Adrenal gland (tissue), 12 donors: ENCODE results near the gene TPPP3. TPM values are rescaled to one million over a fixed set of nuclear protein-coding genes. Genes with fewer than 3 reads are reported as not detected.

Experiments used
- DNase-seq, 7 donors: peaks; one replicate each; pipeline ENCODE4 v3.0.0-alpha.2; 2019 to 2020
- H3K27ac ChIP-seq, 5 donors: fragments of 200-600 bp; sonication (generic) in 4 of 5; 1 replicate in 3 of 5; 2 replicates in 2 of 5; pipeline versions ENCODE4 v1.5.1 to v1.8.0; 2016 to 2020; ENCODE audit warnings: mild to moderate bottlenecking in 1 of 5
- H3K27me3 ChIP-seq: fragments of 200-600 bp; 2 replicates; pipeline ENCODE4 v1.8.0; 2021
- H3K36me3 ChIP-seq, 2 donors: fragments of 200-600 bp; replicated peaks in 1 of 2; 1 replicate in 1 of 2; 2 replicates in 1 of 2; pipeline versions ENCODE4 v1.5.1 to v1.8.0; 2018 to 2022
- H3K4me1 ChIP-seq, 2 donors: fragments of 200-600 bp; replicated peaks in 1 of 2; 1 replicate in 1 of 2; 2 replicates in 1 of 2; pipeline versions ENCODE4 v1.5.1 to v1.8.0; 2018 to 2021
- H3K4me3 ChIP-seq, 4 donors: fragments of 200-600 bp; sonication (generic) in 3 of 4; one replicate each; pipeline ENCODE4 v1.5.1; 2016 to 2018
- H3K9me3 ChIP-seq, 3 donors: fragments of 200-600 bp; sonication (generic) in 1 of 3; replicated peaks in 1 of 3; 1 replicate in 2 of 3; 2 replicates in 1 of 3; pipeline versions ENCODE4 v1.5.1 to v1.8.0; 2016 to 2021
- POLR2A ChIP-seq, 2 donors: fragments of 450-650 bp; IDR thresholded peaks; one replicate each; pipeline ENCODE4 v1.6.1; 2017; ENCODE audit warnings: antibody characterized with exemption in 2 of 2, mild to moderate bottlenecking in 2 of 2, moderate library complexity in 1 of 2
- WGBS, 4 donors: extraction: QIAGEN DNeasy Blood & Tissue Kit in 2 of 4; methylation state at CpG; one replicate each; pipeline versions ENCODE4 v1.1.5 to v1.1.7; 2013 to 2017; 5-methylcytosine and 5-hydroxymethylcytosine counted together
- intact Hi-C, 2 donors: fragments of 100-400 bp; cut with DNase I; formaldehyde crosslinking; loops; one replicate each; pipeline versions ENCODE4 v1.14.1 to v1.15.0; 2022 to 2023
- polyA plus RNA-seq, 3 donors: library from polyadenylated mRNA; stranded (reverse); fragments of 200-250 nt in 2 of 3; fragments of 350-450 nt in 1 of 3; fragmentation: Illumina TruSeq in 1 of 3; extraction: RNeasy Lipid Tissue Mini Kit (QIAGEN cat#74804) in 1 of 3; gene quantifications; one replicate each; pipeline ENCODE4 v1.2.3, GENCODE V29; 2013 to 2014
- small RNA-seq, 2 donors: library from RNA; depleted of rRNA; stranded (forward); fragments of <200 nt; gene quantifications; one replicate each; pipeline ENCODE3, GENCODE V24; 2016
- total RNA-seq, 9 donors: library from RNA; depleted of rRNA in 4 of 9; stranded (reverse); fragments of >200 nt in 4 of 9; fragments of 120-200 nt in 1 of 9; fragmentation: NEBNext Ultra II Directional in 1 of 9; extraction: Animal tissue kit (Norgen Biotek cat#: 25700) in 1 of 9; gene quantifications; one replicate each; pipeline versions ENCODE4 v1.1.0 to v1.2.4, GENCODE V29; 2013 to 2023
- TF ChIP-seq, protein P1 (sequence below), 6 experiments: fragments of 450-650 bp in 4 of 6; fragments of 200-600 bp in 2 of 6; sonication (generic) in 1 of 6; IDR thresholded peaks; 1 replicate in 5 of 6; 2 replicates in 1 of 6; pipeline versions ENCODE4 v1.5.1 to v1.8.0; 2016 to 2021; ENCODE audit warnings: antibody characterized with exemption in 6 of 6, mild to moderate bottlenecking in 2 of 6, moderate library complexity in 1 of 6
- donor health status: healthy with polysubstance abuse.
- donor health status: Bipolar disorder and iron deficiency.
- donor health status: DM: yes; HTN: yes; CAD: no.
- donor health status: DM: no; HTN: no; CAD: no.
- donor health status: DM: no; HTN: no; CAD: no.
- donor health status: DM: yes; HTN: yes; CAD: no.

TPPP3 gene
- total and polyA plus RNA-seq, 12 donors, result 1.1 to 22.7 (median 7.5) TPM; not detected in 1

DNA sequence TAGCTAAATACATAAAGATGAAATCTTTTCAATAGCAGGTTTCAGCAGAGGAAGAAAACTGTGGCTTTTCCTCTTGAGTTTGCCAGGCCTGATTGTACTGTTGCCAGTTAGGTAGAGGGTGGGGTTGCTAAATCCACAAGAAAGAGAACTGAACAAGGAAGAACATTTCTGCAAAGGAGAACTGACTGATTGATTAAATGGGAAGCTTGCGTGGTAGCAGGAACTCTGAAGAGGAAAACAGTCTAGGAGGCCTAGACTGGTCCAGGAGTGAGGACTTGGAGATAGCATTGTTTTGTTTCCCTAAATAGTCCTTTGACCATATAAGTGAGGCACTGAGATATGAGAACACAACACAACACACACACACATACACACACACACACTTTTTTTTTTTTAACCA lies 47.9 kb downstream of the TPPP3 start:
- WGBS, 4 donors, result 57 to 74% (median 69%) methylated on average over 1 of the region's 1 CpG
- no peak overlapping the region for H3K4me3 ChIP-seq
- H3K27me3 ChIP-seq, result no peaks in the 10 kb centered on the region
- no peak overlapping the region for H3K27ac ChIP-seq
- intact Hi-C loops, result no loop called here
- DNase-seq, result no peak
- TF ChIP-seq POLR2A (IDR thresholded peaks at IDR 0.05), result no peak
- TF ChIP-seq, protein P1, sequence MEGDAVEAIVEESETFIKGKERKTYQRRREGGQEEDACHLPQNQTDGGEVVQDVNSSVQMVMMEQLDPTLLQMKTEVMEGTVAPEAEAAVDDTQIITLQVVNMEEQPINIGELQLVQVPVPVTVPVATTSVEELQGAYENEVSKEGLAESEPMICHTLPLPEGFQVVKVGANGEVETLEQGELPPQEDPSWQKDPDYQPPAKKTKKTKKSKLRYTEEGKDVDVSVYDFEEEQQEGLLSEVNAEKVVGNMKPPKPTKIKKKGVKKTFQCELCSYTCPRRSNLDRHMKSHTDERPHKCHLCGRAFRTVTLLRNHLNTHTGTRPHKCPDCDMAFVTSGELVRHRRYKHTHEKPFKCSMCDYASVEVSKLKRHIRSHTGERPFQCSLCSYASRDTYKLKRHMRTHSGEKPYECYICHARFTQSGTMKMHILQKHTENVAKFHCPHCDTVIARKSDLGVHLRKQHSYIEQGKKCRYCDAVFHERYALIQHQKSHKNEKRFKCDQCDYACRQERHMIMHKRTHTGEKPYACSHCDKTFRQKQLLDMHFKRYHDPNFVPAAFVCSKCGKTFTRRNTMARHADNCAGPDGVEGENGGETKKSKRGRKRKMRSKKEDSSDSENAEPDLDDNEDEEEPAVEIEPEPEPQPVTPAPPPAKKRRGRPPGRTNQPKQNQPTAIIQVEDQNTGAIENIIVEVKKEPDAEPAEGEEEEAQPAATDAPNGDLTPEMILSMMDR (IDR thresholded peaks at IDR 0.05), result no peak
- no peaks in the 10 kb centered on the region for H3K36me3 ChIP-seq
- H3K4me1 ChIP-seq, result no peaks in the 10 kb centered on the region
- H3K9me3 ChIP-seq, result no peaks in the 10 kb centered on the region

DNA sequence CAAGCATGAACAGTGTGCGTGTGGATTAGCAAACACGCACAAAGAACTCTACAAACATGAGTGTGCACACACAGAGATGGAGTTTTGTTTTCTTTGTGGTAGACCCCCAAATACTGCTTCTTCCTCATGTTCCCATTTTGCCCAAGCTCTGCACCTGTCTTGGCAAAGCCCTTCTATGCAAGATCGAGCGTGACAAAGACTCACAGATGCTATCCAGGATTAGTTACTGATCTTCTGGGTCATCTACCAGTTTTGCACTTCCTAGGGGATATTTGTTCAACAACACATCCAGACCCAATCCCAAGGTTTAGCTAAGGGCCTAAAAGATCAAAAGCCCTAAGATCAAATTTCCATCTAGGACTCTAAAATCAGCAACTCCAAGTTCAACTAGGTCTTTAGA lies 50.7 kb downstream of the TPPP3 start:
- Histone ChIP-seq H3K9me3 (no peaks in the 10 kb centered on the region), H3K4me3 (no peak overlapping the region), H3K27ac (no peak overlapping the region), H3K36me3 (no peaks in the 10 kb centered on the region), H3K4me1 (no peaks in the 10 kb centered on the region), H3K27me3 (no peaks in the 10 kb centered on the region)
- intact Hi-C loops, result no loop called here
- WGBS, 4 donors, result 94 to 96% (median 94%) methylated on average over 4 of the region's 4 CpGs
- DNase-seq, result no peak
- no peak for TF ChIP-seq POLR2A (IDR thresholded peaks at IDR 0.05)
- TF ChIP-seq, protein P1 (IDR thresholded peaks at IDR 0.05), result no peak

GRCh38 chr16:67341250-67341649 lies 52.0 kb downstream of the TPPP3 start:
- no peaks in the 10 kb centered on the region for H3K4me1 ChIP-seq
- H3K36me3 ChIP-seq, result no peaks in the 10 kb centered on the region
- 89 to 98% (median 93%) methylated on average over 3 of the region's 3 CpGs for WGBS, 4 donors
- no peaks in the 10 kb centered on the region for H3K9me3 ChIP-seq
- no peak for DNase-seq
- intact Hi-C loops, result no loop called here
- TF ChIP-seq POLR2A (IDR thresholded peaks at IDR 0.05), result no peak
- TF ChIP-seq, protein P1 (IDR thresholded peaks at IDR 0.05), result no peak
- H3K4me3 ChIP-seq, result no peak overlapping the region
- no peak overlapping the region for H3K27ac ChIP-seq
- no peaks in the 10 kb centered on the region for H3K27me3 ChIP-seq

Small RNA genes lying within 50 kb of the gene (small RNA-seq; reads per million reads assigned to genes)
- 0 reads per million in 2 donors for gene RNU1-123P

Other genes with a start within 250 kb of the TPPP3 start
- 10 to 100 TPM in 8 of 9 donors, 1 to 10 TPM in 1; 2.9 to 52.1 (median 28.6) TPM for gene B3GNT9, start 242.5 kb downstream of the TPPP3 start, total RNA-seq
- gene B3GNT9, start 242.5 kb downstream of the TPPP3 start, polyA plus RNA-seq, result 10 to 100 TPM in 2 of 3 donors, 1 to 10 TPM in 1; 6.4 to 15.0 (median 11.9) TPM
- 10 to 100 TPM; 14.4 to 62.7 (median 33.8) TPM for gene TRADD, start 233.6 kb downstream of the TPPP3 start, total RNA-seq
- gene TRADD, start 233.6 kb downstream of the TPPP3 start, polyA plus RNA-seq, result 10 to 100 TPM in 2 of 3 donors, 1 to 10 TPM in 1; 4.1 to 30.5 (median 19.6) TPM
- gene FBXL8, start 233.5 kb downstream of the TPPP3 start, total RNA-seq, result 10 to 100 TPM in 7 of 9 donors, 1 to 10 TPM in 2; 3.6 to 58.3 (median 37.1) TPM
- 10 to 100 TPM in 2 of 3 donors, 1 to 10 TPM in 1; 1.4 to 63.0 (median 27.3) TPM for gene FBXL8, start 233.5 kb downstream of the TPPP3 start, polyA plus RNA-seq
- 100 to 1,000 TPM in 2 of 9 donors, 10 to 100 TPM in 6, 1 to 10 TPM in 1; 7.2 to 163 (median 39.8) TPM for gene HSF4, start 228.8 kb downstream of the TPPP3 start, total RNA-seq
- 100 to 1,000 TPM in 2 of 3 donors, 1 to 10 TPM in 1; 5.9 to 700 (median 234) TPM for gene HSF4, start 228.8 kb downstream of the TPPP3 start, polyA plus RNA-seq
- 100 to 1,000 TPM in 5 of 9 donors, 10 to 100 TPM in 4; 36.4 to 162 (median 108) TPM for gene NOL3, start 223.0 kb downstream of the TPPP3 start, total RNA-seq
- 100 to 1,000 TPM in 2 of 3 donors, 10 to 100 TPM in 1; 58.3 to 168 (median 150) TPM for gene NOL3, start 223.0 kb downstream of the TPPP3 start, polyA plus RNA-seq
- gene MATCAP1, start 209.5 kb downstream of the TPPP3 start, total RNA-seq, result 100 to 1,000 TPM in 1 of 9 donors, 10 to 100 TPM in 8; 16.5 to 107 (median 47.9) TPM
- gene MATCAP1, start 209.5 kb downstream of the TPPP3 start, polyA plus RNA-seq, result 100 to 1,000 TPM in 2 of 3 donors, 10 to 100 TPM in 1; 12.6 to 237 (median 112) TPM
- gene EXOC3L1, start 203.4 kb downstream of the TPPP3 start, total RNA-seq, result 10 to 100 TPM in 5 of 9 donors, 1 to 10 TPM in 4; 3.2 to 27.2 (median 11.1) TPM
- 10 to 100 TPM in 2 of 3 donors, under 1 TPM in 1; 0.71 to 26.7 (median 19.9) TPM for gene EXOC3L1, start 203.4 kb downstream of the TPPP3 start, polyA plus RNA-seq
- 100 to 1,000 TPM in 1 of 9 donors, 10 to 100 TPM in 8; 47.7 to 122 (median 60.9) TPM for gene E2F4, start 201.3 kb downstream of the TPPP3 start, total RNA-seq
- 10 to 100 TPM; 44.4 to 81.0 (median 77.3) TPM for gene E2F4, start 201.3 kb downstream of the TPPP3 start, polyA plus RNA-seq
- gene ELMO3, start 194.4 kb downstream of the TPPP3 start, total RNA-seq, result 1 to 10 TPM in 7 of 9 donors, under 1 TPM in 2; 0.61 to 5.4 (median 1.6) TPM
- 1 to 10 TPM in 2 of 3 donors, under 1 TPM in 1; 0.18 to 7.0 (median 4.6) TPM for gene ELMO3, start 194.4 kb downstream of the TPPP3 start, polyA plus RNA-seq
- 10 to 100 TPM; 52.1 to 95.1 (median 68.7) TPM for gene TMEM208, start 166.4 kb downstream of the TPPP3 start, total RNA-seq
- gene TMEM208, start 166.4 kb downstream of the TPPP3 start, polyA plus RNA-seq, result 100 to 1,000 TPM in 2 of 3 donors, 10 to 100 TPM in 1; 75.3 to 289 (median 209) TPM
- 10 to 100 TPM; 17.3 to 86.3 (median 43.3) TPM for gene FHOD1, start 146.0 kb downstream of the TPPP3 start, total RNA-seq
- gene FHOD1, start 146.0 kb downstream of the TPPP3 start, polyA plus RNA-seq, result 100 to 1,000 TPM in 1 of 3 donors, 10 to 100 TPM in 2; 16.6 to 148 (median 96.4) TPM
- gene SLC9A5, start 144.5 kb downstream of the TPPP3 start, total RNA-seq, result 1 to 10 TPM in 3 of 9 donors, under 1 TPM in 5, not detected in 1; 0.09 to 2.1 (median 0.62) TPM
- 1 to 10 TPM in 2 of 3 donors, under 1 TPM in 1; 0.20 to 2.8 (median 2.7) TPM for gene SLC9A5, start 144.5 kb downstream of the TPPP3 start, polyA plus RNA-seq
- gene PLEKHG4, start 114.0 kb downstream of the TPPP3 start, total RNA-seq, result 10 to 100 TPM in 5 of 9 donors, 1 to 10 TPM in 4; 4.1 to 25.7 (median 10.1) TPM
- 10 to 100 TPM in 2 of 3 donors, 1 to 10 TPM in 1; 4.5 to 48.7 (median 27.5) TPM for gene PLEKHG4, start 114.0 kb downstream of the TPPP3 start, polyA plus RNA-seq
- gene KCTD19, start 66.8 kb downstream of the TPPP3 start, total RNA-seq, result 1 to 10 TPM in 1 of 9 donors, under 1 TPM in 1, not detected in 7; 0.04 to 3.2 TPM
- under 1 TPM; 0.07 to 0.80 (median 0.18) TPM for gene KCTD19, start 66.8 kb downstream of the TPPP3 start, polyA plus RNA-seq
- gene LRRC36, start 66.7 kb downstream of the TPPP3 start, total RNA-seq, result 1 to 10 TPM in 1 of 9 donors, under 1 TPM in 3, not detected in 5; 0.15 to 4.7 (median 0.52) TPM
- 1 to 10 TPM in 1 of 3 donors, under 1 TPM in 2; 0.24 to 1.9 (median 0.61) TPM for gene LRRC36, start 66.7 kb downstream of the TPPP3 start, polyA plus RNA-seq
- gene ZDHHC1, start 23.0 kb upstream of the TPPP3 start, total RNA-seq, result 10 to 100 TPM in 8 of 9 donors, 1 to 10 TPM in 1; 4.2 to 30.0 (median 13.6) TPM
- gene ZDHHC1, start 23.0 kb upstream of the TPPP3 start, polyA plus RNA-seq, result 1 to 10 TPM; 1.3 to 8.5 (median 7.9) TPM
- gene HSD11B2, start 37.6 kb upstream of the TPPP3 start, total RNA-seq, result 10 to 100 TPM in 2 of 9 donors, 1 to 10 TPM in 6, under 1 TPM in 1; 0.69 to 12.3 (median 6.2) TPM
- gene HSD11B2, start 37.6 kb upstream of the TPPP3 start, polyA plus RNA-seq, result 1 to 10 TPM; 1.8 to 3.7 (median 3.5) TPM
- 100 to 1,000 TPM; 114 to 244 (median 167) TPM for gene ATP6V0D1, start 87.7 kb upstream of the TPPP3 start, total RNA-seq
- gene ATP6V0D1, start 87.7 kb upstream of the TPPP3 start, polyA plus RNA-seq, result 100 to 1,000 TPM in 1 of 3 donors, 10 to 100 TPM in 2; 24.1 to 186 (median 31.9) TPM
- 10 to 100 TPM in 4 of 9 donors, 1 to 10 TPM in 5; 3.1 to 98.1 (median 8.0) TPM for gene AGRP, start 90.0 kb upstream of the TPPP3 start, total RNA-seq
- 10 to 100 TPM in 2 of 3 donors, 1 to 10 TPM in 1; 2.9 to 56.7 (median 52.0) TPM for gene AGRP, start 90.0 kb upstream of the TPPP3 start, polyA plus RNA-seq
- 100 to 1,000 TPM in 1 of 9 donors, 10 to 100 TPM in 7, 1 to 10 TPM in 1; 8.1 to 168 (median 58.8) TPM for gene RIPOR1, start 135.3 kb upstream of the TPPP3 start, total RNA-seq
- gene RIPOR1, start 135.3 kb upstream of the TPPP3 start, polyA plus RNA-seq, result 10 to 100 TPM; 19.6 to 83.5 (median 56.6) TPM
- 10 to 100 TPM; 24.8 to 53.5 (median 30.7) TPM for gene CTCF, start 169.0 kb upstream of the TPPP3 start, total RNA-seq
- gene CTCF, start 169.0 kb upstream of the TPPP3 start, polyA plus RNA-seq, result 10 to 100 TPM; 18.4 to 34.6 (median 27.4) TPM